Fibroblast of skin of abdomen (primary cell): ENCODE measurements around the gene SIPA1L3.
A peak's percentile ranks its signal among the peaks of the same experiment; 100 is the strongest.
"Not testable (repeated sequence)": the region's sequence is repeated elsewhere in the genome, so short reads cannot be mapped to it uniquely, and the experiment has no call there.

ENCODE experiments used
- DNase-seq: peaks from one replicate; pipeline ENCODE4 v3.0.0-alpha.2; 2013

The SIPA1L3 gene

DNA sequence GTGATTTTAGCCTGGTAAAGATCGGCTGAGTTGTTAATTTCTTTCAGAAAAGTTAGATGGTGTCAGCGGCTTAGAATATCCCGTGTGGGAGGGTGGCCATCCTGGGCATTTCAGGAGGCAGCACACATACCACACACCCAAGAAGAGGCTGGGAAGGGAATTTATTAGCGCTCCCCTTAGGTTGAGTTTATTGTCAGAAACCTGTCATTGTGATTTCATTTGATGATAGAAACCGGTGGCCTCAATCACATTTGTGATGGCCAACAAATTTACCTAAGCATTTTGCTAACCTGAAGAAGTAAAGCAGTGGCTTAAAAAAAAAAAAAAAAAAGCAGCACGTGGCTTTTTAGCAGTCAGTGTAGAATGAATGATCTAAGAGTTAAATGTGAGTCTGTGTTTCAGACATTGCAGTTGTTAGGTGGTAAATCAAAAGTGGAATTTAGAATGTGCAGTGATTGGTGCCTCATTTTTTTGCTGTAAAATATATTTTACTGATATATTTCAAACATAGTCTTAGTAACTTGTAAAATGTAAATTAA lies 2.7 kb downstream of the SIPA1L3 start:
- no peak for DNase-seq

DNA sequence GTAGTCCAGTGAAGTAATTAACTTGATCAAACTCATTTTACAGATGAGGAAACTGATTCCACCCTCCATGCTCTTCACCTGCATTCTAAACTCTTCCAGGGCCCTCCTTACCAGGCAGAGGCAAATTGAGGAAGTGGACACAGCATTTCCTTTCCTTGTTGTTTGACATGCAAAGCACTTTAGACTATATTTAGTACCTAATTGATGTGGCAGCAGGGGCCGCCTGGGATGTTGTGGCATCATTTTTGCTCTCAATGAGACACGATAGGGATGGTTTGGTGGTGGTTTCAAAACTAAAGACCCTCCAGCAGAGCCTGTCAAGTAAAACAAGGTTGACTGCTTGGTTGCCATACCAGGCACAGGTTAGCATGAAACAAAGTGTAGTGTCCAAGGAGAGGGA lies 7.9 kb downstream of the SIPA1L3 start:
- DNase-seq = no peak

DNA sequence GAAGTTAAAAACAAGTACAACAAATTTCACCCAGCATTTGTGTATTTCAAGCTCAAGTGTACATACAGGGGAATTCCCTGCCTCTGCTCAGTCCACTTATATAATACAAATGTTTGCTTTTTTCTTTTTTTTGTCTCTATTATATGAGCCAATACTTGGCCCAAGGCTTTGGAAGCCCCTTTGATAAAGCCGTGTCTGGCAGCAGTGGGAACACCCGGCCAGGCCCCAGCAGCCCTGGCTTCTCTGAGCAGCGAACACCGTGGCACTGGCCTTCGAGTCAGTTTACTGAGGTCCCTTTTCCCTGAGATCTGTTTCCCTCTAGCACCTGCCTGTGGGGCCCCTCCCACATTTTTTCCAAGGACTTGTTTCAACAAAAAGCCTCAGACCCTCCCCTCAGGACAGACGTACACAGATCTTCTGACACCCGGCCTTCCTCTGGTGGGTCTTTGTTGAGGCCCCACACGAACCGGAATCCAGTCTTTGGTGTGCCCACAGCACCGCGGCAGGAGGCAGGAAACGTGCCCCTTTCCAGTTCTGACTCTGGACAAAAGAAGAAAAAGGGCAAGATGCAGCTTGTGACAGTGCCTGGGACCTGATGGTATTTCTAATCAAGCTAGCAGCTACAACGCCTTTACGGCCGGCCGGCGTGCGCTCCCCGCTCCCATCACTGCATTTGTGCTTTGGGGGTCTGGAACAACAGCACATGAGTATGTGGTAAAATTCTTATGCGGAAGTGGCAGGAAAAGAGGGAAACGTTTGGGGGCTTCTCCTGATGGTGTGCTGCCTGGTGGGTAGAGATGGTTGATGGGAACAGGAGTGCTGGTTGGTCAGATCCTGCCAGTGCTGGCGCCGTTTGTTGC lies 13.8 kb downstream of the SIPA1L3 start:
- DNase-seq = no peak

DNA sequence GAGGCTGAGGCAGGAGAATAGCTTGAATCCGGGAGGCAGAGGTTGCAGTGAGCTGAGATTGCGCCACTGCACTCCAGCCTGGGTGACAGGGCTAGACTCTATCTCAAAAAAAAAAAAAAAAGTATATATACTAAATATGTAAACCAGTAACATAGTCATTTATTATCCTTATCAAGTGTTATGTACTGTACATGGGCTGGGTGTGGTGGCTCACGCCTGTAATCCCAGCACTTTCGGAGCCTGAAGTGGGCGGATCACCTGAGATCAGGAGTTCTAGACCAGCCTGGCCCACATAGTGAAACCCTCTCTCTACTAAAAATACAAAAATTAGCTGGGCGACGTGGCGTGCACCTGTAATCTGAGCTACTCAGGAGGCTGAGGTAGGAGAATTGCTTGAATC lies 17.6 kb downstream of the SIPA1L3 start:
- not testable (repeated sequence) for DNase-seq

DNA sequence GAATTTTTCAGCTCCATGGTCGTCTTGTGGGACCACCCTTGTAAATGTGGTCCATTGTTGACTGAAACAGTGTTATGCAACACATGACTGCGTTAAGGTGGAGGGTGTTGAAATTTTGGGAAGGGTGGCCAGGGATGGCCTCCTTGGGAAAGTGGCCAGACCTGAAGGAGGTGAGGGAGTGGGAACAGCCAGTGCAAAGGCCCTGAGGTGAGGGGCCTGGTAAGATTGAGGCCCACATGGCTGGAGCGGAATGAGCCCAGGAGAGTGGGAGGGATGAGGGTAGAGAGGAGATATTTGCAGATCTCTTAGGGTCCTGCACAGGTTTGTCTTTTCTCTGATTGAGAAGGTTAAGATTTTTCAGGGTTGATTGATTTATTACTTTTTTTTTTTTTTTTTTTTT lies 18.2 kb downstream of the SIPA1L3 start:
- no peak for DNase-seq

DNA sequence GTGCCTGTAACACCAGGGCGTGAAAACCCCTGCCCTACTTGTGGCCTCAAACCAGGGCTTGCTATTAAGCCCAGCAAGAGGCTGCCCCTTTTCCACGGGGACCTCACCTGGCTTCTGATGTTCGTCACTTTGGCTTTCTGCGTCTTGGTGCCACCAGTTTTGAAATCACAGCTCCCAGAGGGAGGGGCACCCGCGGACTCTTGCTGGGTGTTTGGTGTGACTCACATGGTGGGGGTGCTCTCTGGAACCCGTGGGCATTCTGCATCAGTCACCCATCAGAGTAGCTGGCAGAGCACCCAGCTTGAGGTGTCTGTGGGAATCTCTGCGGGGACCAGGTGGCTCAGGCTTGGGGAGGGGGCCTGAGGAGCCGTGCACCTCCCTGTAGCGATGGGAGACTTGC lies 19.2 kb downstream of the SIPA1L3 start:
- no peak for DNase-seq

DNA sequence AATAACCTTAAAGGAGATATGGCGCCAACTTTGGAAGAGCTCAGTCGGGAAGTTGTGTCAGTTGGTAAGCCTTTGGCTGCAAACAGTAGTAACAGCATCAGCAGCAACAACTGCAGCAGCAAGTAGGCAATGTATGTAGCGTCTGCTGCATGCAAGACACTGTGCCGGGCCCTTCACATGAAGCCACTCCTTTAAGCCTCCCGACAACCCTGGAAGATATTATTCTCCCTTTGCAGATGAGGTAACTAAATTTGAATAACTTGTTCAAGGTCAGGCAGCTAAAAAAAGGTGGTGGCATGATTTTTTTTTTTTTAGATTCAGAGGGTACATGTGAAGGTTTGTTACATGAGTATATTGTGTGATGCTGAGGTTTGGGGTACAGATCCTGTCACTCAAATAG lies 19.7 kb downstream of the SIPA1L3 start:
- DNase-seq = no peak

DNA sequence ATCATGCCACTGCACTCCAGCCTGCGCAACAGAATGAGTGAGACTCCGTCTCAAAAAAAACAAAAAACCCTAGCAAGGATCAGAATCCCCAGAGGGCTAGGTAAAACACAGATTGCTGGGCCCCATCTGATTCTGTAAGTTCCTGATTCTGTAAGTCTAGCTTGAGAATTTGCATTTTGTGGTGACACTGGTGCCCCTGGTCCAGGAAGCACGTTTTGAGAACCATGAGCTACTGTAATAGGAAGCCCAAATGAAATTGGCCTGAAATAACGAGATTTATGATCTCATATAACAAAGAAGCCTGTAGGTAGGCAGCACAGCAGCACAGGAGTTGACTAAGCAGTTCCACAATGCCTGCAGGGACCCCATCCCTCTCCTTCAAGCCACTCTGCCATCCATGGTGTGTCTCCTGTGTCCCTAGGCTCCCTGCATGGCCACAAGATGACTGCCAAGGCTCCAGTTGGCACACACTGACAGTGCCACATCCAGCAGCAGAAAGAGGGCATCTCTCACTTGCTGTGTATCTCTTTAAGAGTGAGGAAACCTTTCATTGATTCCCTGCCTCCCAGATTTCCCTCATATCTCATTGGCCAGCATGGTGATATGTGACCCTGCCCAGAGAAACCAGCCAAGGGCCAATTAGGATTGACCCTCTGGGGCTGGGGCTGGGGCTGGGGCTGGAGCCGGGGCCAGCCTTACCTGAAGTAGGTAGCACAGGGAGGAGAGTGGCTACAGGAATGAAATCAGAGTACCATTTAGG lies 21.7 kb downstream of the SIPA1L3 start:
- DNase-seq = no peak

DNA sequence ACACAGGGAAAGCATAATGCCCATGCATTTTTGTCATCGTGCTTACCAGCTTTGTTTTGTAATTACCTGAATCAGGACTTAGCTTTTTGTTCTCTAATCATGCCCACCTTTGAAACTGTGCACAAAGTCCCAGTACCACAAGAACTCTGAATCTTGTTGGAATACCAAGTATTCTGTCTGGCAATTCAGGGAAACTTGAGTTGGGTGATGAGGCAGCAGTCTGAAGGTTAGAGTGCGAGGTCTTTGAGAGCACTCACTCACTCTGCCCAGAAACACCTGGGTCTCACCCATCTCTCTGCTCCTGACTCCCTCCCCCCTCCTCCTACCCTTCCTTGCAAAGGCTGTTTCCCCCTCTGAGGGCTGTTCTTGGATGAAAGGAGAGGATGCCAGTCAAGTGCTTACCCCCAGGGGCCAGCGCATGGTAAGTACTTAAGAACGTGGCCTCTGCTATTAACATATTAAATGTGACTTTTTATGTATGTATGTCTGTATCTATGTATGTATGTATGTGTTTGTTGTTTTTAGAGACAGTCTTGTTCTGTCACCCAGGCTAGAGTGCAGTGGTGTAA lies 22.4 kb downstream of the SIPA1L3 start:
- DNase-seq = no peak

DNA sequence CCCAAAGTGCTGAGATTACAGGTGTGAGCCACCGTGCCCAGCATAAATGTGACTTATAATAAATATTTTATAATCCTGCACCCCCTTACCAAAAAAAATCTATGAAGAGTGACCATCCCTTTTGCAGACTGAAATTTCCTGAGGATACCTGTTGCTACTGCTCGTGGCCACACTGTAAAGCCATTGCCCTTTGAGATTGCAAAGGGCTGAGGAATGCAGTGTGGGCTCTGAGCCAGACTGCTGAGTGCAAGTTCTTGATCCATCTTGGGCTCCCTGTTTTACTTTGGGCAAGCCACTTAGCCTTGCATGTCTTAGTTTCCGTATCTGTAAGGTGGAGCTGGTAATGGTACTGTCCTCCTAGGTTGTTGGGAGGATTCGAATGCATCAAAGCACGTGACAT lies 23.4 kb downstream of the SIPA1L3 start:
- DNase-seq = peak; percentile 28

DNA sequence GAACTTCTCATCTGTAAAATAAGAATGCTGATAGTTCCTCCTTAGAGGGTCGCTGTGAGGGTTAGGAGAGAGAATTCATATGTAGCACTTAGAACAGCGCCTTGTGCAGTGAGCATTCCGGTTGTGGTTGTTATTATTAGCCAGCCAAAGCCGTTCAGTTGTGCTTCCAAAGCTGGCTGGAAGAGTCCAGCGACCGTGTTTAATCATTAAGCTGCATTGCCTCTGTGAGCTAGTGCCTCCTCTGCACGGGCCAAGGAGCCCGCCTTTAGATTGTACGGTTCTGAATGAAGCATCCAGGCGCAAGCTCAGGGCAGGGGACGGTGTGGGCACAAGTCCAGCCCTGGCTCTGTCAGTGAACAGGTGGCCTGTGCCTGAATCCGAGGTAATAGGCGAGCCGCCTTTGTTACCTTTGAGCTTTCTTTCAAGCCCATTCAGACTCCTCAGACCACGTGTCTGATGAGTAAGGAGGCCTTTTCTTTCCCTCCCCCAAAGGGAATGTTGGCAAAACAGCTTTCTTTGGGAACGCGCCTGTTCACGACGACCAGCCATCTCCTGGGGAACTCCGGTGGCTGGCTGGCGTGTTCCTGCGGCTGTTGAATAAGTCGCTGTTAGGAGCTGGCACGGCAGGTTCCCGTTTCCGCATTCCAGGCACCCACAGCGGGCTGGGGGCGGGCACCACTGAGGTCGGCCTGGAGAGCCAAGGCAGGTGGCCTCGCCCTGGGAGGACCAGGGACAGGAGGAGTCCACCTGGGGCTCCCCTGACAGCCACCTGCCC lies 25.1 kb downstream of the SIPA1L3 start:
- DNase-seq = peak; percentile 60

DNA sequence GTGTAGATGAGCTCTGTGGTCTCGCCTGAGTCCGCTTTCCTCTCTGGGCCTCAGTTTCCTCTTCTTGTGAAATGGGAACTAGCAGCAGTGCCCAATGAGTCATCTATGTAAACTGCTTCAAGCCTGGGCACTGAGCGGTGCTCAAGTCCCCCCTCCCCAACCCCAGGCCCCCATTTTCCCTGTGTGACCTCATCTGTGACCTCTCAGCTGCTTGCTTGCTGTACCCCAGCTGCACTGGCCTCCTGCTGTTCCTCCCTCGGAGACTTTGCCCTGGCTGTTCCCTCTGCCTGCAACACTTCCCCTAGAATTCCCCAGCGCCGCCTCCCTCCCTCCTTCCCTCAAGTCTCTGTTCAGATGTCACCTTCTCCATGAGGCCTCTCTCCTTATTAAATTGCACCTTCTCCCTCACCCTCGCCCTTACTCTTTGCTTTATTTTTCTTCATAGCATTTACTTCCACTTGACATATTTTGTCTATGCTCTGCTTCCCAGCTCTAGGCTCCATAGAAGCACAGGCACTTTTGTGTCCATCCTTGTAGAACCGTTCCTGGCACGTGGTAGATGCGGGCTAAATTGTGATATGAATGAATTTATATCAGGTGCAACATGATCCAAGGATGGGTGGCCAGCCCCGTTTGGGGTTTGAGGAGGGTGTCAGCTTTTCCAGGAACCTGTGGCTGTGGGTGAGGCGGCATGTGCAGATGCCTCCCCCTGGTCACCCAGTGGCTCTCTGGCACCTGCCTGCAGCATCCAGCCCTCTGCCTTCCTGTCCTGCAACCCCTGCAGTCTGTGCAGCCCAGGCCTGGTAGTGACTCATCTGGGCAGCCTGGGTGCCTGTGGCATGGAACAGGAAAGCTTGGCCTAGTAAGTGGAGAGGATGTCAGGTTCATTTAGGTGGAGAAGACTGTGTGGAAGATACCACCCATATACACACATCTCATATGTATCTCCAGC lies 26.3 kb downstream of the SIPA1L3 start:
- DNase-seq = peak; percentile 24

DNA sequence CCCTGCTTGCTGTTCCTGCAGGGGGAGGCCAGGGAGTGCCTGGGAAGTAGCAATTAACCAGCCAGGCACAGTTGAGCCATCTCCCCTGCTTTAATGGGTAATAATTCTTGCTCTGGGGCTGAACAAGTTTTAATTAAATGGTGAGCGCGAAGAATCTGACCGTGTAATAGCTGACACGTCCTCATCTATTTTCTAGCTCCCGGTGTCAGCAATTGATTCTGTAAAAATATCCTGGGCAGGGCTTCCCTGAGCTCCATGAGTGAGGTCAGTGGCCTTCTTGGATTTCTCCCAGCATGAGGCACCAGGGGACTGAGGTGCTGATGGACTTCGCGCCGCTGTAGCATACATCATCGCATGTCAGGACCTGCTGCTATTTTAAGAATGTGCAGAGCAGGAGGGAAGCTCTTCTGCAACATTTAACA lies 26.9 kb downstream of the SIPA1L3 start:
- peak; percentile 76 for DNase-seq

DNA sequence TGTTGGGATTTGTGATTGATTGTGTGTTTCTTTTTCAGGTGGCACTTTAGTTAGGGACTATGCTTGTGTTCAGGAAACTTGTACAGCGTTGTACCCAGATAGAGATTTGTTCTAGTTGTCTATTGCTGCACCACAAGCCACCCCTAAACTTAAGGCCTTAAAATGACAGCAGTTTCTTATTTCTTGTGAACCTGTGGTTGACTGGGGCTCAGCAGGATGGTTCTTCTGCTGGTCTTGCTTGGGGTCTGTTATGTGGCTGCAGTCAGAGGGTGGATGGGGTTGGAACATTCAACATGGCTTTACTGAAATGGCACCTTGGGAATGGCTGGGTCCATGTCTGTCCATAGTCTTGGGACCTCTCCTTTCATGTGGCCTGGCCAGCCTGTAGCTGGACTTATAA lies 28.3 kb downstream of the SIPA1L3 start:
- no peak for DNase-seq

DNA sequence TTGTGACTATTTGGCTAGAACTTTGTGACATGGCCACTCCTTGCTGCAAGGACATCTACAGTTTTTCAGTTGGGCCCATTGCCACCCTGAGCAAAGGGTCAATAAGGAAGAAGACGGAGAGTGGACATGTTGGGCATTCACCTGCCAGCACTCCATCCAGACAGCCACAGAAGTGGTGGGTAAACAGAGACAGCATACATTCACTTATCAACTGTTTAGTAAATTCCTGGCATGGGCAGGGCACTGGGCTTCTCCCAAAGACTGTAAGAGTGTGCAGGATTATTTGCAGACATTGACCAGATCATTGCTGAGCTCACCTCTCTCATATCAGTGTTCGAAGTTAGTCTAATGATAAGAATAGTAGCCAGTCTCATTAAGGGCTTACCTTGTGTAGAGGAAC lies 29.2 kb downstream of the SIPA1L3 start:
- no peak for DNase-seq

DNA sequence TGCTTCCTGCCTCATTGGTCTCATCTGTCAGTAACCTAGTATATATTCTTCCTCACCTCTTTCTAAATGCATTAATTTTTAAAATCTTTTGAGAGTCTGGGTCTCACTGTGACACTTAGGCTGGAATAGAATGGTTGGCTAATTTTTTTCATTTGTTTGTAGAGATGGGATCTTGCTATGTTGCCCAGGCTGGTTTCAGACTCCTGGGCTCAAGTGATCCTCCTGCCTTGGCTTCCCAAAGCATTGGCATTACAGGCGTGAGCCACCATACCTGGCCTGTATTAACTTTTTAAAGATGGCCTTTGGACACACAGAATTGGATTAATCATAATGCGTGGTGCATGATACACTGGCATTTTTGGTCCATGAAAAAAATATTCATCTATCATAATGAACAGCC lies 29.9 kb downstream of the SIPA1L3 start:
- no peak for DNase-seq

DNA sequence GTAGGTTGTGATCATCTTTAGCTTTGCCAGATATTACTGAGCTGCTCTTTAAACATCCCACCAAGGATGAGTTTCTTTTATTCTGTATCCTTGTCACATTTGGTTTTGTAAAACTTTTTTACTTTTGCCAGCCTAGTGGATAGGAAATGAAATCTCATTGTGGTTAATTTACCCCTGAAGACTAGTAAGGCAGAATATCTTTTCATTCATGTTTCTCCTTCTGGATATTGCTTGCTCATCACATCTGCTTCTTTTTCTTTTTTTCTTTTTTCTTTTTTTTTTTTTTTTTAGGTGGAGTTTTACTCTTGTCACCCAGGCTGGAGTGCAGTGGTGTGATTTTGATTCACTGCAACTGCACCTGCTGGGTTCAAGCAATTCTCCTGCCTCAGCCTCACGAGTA lies 31.3 kb downstream of the SIPA1L3 start:
- no peak for DNase-seq

DNA sequence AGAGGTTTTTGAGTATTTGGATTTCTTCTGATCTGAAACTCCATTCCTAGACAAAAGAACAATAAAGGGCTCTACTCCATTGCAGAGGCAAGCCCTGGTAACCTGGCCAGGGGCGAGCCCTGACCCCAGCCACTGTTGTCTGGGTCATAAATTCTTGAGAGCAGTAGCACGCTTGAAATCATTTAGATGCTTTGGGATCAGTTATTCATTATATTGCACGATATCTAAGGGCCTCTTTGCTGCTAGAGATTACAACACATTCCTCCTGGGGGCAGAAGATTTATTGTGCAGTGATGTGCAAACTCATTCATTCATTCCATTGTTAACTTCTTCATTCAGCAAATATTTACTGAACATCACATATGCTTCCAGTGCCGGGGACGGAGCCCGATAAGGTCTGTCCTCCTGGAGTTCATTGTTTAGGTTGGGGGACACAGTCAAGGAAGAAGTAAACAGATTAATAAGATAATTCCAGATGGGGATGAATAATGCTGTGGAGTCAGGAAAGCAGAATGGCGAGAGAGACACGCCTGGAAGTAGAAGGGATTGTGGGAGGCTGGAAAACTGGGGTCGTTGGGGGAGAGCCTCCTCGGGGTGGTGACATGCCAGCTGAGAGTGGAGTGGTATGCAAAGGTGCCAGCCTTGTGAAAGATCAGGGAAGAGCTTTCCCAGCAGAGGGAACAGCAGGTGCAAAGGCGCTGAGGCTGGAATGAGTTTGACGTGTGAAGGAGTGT lies 34.9 kb downstream of the SIPA1L3 start:
- DNase-seq = no peak

DNA sequence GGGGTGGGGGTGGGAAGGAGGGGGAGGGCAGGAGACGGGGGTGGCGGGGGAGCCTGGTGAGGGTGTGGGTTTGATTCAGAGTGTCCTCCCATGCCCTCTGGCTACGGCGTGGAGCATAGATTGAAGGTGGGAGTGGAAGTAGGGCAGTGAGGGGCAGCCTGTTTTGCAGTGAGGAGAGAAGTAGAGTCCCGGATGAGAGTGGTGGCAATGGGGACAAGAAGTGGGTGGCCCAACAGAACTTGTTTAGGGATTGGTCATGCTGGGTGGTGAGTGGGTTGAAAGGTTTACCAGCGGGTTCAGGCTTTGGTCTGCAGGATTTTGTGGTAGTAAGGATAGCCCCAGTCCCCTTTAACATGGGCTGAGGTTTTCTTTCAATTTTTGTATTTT lies 35.5 kb downstream of the SIPA1L3 start:
- DNase-seq = no peak

DNA sequence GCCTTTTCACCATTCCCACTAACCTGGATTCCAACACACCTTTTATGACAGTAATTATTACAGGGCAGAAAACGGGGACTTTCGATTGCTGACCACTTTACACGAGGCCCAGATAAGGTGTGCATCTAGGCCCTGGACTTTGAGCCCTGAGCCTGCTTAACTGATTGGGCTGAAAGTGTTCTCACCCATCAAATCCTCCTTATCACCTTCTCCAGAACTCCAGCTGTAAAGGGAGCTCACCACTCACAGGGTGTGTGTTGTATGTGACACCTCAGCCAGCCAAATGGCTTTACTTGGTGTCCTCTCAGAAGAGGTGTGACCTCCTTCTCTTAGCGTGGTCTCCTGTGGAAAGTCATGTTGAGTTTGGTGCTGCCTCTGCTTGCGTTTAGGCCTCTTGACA lies 36.5 kb downstream of the SIPA1L3 start:
- DNase-seq = no peak

DNA sequence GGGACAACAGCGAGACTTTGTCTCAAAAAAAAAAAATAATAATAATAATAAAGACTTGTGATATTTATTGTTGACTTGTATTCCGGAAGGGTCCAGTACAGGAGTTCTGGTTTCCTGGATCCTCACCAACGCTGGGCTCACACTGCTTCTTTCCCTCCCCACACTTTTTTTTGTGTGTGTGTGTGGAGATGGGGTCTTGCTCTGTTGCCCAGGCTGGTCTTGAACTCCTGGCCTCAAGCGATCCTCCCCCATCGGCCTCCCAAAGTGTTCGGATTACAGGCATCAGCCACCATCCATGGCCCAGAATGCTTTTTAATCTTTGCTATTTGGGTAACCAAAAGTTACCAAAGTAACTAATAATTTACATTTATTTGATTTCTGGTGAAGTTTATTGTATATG lies 39.1 kb downstream of the SIPA1L3 start:
- no peak for DNase-seq
